Urinary bladder (tissue), 4 donors: ENCODE data around the gene NCAM1. TPM values are rescaled to one million over a fixed set of nuclear protein-coding genes. Genes with fewer than 3 reads are reported as not detected.

ENCODE experiments used
- DNase-seq: peaks from one replicate; pipeline ENCODE4 v3.0.0-alpha.2; 2015; ENCODE audit errors: extremely low spot score
- H3K27ac ChIP-seq: one replicate; pipeline ENCODE4 v1.5.1; 2013; ENCODE audit warnings: low read depth, mild to moderate bottlenecking, moderate library complexity
- H3K36me3 ChIP-seq: one replicate; pipeline ENCODE4 v1.6.1; 2013; ENCODE audit warnings: mild to moderate bottlenecking, moderate library complexity; ENCODE audit not compliant: insufficient read depth
- H3K4me1 ChIP-seq: one replicate; pipeline ENCODE4 v1.6.1; 2013; ENCODE audit warnings: mild to moderate bottlenecking, moderate library complexity; ENCODE audit not compliant: insufficient read depth
- H3K4me3 ChIP-seq: one replicate; pipeline ENCODE4 v1.5.1; 2013; ENCODE audit warnings: low read depth, low read length
- WGBS: extraction: QIAGEN DNeasy Blood & Tissue Kit; methylation state at CpG from one replicate; pipeline ENCODE4 v1.1.7; 2013; 5-methylcytosine and 5-hydroxymethylcytosine counted together
- polyA plus RNA-seq: library from polyadenylated mRNA; stranded (reverse); fragments of 200-250 nt; gene quantifications from one replicate; pipeline ENCODE4 v1.2.3, GENCODE V29; 2013
- total RNA-seq: library from RNA; depleted of rRNA; stranded (reverse); fragments of >200 nt; gene quantifications from one replicate; pipeline ENCODE4 v1.2.3, GENCODE V29; 2014
- donor health status: healthy with polysubstance abuse.
- donor health status: healthy.

NCAM1 gene
- total and polyA plus RNA-seq, 2 donors, result 79.1 to 114 TPM

DNA sequence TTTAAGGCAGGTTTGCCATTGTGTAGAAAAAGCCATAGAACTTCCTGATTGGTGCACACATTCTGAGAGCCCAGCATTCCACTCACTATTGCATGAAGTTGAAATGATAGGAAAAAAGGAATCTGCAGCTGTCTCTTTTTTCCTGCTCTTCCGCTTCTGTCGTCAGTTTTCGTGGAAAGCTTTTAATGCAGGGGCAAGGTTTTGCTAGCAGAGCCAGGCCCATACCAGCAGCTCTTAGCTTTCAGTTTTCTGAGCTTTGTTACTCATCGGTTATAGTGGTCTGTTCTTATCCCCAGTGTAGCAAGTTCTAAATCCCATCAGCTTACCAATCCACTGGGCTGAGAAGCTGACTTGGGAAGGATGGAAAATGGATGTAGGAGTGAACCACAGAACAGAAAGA is 190.3 kb downstream of the NCAM1 start:
- no peaks in the 10 kb centered on the region for H3K4me1 ChIP-seq
- 90% methylated on average over 4 of the region's 4 CpGs for WGBS
- H3K27ac ChIP-seq, result no peak overlapping the region
- H3K4me3 ChIP-seq, result no peak overlapping the region
- no peaks in the 10 kb centered on the region for H3K36me3 ChIP-seq
- DNase-seq, result no peak

DNA sequence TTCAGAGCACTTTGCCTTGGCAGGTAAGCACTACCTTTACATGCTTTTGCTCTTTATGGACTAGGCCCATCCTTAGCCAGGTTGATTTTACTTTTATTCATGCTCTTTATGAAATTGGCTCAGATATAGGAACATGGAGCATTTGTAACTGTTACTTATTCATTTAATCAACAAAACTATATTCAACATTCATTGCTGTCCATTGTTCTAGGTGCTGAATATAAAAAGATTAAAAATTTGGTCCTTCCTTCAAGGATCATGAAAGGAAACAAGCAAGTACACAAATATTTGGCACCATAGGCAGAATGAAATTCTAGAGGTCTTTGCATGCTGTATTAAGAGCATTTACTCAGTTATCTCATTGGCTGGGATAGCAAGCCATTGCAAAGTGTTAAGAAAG is 191.3 kb downstream of the NCAM1 start:
- H3K4me3 ChIP-seq, result no peak overlapping the region
- no peaks in the 10 kb centered on the region for H3K4me1 ChIP-seq
- DNase-seq, result no peak
- H3K27ac ChIP-seq, result no peak overlapping the region
- H3K36me3 ChIP-seq, result no peaks in the 10 kb centered on the region

DNA sequence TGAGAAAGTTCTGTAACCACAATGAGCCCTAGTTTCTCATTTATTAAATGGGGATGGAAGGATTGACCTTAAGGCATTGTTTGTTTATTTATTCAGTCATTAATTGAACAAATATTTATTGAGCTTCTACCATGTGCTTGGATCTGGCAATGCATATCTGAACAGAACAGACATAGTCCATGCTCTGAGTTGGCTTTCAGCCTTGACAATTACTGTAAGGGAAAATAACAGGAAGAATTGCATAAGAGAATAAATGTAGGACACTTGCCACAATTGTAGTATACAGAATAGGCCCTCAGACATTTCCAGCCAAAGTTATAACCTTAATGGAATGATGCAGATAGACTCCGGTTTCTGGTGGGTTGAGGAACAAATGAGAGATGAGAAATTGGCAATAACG is 192.6 kb downstream of the NCAM1 start:
- Histone ChIP-seq H3K4me3 (no peak overlapping the region), H3K36me3 (no peaks in the 10 kb centered on the region), H3K4me1 (no peaks in the 10 kb centered on the region), H3K27ac (no peak overlapping the region)
- no peak for DNase-seq
- 54% methylated on average over 2 of the region's 2 CpGs for WGBS

DNA sequence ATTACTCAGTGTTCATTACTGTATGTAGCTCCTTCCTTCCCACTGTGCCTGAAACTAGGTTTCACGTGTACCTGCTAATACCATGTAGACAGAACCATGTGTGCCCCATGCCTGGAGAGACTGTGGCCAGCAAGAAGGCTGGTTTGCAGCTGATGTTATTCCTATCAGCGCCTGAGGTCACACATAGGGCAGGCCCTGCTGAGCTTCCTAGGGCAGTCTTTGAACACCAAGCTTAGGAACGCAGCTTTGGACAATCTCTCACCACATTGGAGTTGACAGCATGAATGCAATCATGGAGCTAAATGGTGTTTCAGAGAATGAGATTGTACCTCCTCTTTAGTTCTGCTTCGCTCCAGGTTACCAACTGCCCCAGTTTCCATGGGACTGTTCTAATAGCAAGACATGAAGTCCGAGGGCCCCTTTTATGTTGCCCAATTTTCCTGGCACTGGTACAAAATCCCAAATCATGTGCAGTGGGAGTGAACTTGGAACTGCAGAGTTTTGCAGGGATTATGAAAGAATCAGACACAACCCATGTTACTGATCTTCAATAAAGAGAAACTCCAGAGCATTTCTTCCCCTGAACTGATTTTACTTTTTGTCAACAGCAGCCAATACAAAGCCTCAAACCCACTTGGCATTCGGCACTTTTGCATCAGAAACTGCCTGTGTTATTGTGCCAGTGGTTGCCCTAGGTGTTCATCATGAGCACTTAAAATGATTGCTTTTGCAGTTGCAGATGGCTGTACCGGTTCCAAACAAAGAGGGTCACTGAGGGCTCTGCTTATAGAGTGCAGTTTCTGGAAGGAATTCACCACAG is 199.0 kb downstream of the NCAM1 start:
- DNase-seq, result no peak
- no peak overlapping the region for H3K4me3 ChIP-seq
- no peak overlapping the region for H3K27ac ChIP-seq
- H3K4me1 ChIP-seq, result no peaks in the 10 kb centered on the region
- 53% methylated on average over 7 of the region's 7 CpGs for whole genome bisulfite sequencing
- H3K36me3 ChIP-seq, result no peaks in the 10 kb centered on the region

DNA sequence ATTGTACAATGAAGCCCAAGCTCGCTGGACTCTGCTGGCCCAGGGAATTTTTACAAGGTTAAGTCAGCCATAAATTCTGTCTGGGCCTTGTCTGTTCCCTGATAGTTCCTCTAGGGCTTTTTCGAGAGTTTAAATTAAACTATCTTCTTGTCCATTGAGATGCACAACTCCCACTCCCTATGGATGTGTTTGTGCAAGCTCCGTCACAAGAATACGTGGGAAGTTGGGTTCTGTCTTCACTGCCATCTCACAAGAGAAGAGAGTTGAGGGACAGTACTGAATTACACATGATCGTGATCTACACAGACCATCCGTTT is 199.5 kb downstream of the NCAM1 start:
- Histone ChIP-seq H3K36me3 (no peaks in the 10 kb centered on the region), H3K4me3 (no peak overlapping the region), H3K4me1 (no peaks in the 10 kb centered on the region), H3K27ac (no peak overlapping the region)
- WGBS, result 45% methylated on average over 6 of the region's 6 CpGs
- DNase-seq, result no peak

DNA sequence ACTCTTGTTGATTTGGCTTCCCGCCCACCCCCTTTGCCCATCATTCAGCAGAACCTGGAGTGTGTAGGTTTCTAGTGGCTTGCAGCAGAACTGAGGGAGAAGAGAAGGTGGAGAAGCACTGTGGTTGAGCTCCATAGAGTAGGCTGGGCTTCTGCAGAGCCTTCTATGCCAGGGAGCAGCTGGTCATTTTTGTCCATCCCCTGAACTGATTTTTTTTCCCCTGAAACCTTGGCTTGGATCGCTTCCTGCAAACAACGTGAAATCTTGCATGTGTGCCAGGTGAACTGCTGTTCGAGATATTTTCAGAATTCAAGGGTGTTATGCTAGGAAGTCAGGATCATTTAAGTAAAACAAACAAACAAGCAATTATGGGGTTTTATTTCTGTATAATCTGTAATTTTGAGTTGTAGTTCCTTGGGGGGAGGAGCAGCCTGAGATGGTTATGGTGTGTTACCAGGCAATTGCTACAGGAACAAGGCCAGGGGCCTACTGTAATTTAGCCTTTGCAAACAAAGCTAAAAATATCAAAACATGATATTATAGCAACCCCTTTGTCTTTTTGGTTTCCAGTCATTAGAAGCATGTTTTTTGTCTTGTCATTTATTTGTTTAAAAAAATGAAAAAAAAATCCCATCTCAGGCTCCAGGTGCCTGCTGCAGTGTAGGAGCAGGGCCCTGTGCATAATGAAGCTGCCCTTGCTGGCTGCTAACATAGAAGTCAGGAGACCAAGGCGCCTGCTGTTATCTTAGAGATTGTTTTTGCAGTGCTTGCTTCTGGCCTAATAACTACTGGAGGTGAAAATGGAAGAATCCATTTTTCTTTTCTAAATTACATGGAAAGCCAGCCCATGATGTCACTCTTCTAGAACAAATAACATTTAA is 200.7 kb downstream of the NCAM1 start:
- Histone ChIP-seq H3K27ac (no peak overlapping the region), H3K4me1 (no peaks in the 10 kb centered on the region), H3K36me3 (no peaks in the 10 kb centered on the region), H3K4me3 (no peak overlapping the region)
- DNase-seq, result no peak
- WGBS, result 36% methylated on average over 5 of the region's 5 CpGs

DNA sequence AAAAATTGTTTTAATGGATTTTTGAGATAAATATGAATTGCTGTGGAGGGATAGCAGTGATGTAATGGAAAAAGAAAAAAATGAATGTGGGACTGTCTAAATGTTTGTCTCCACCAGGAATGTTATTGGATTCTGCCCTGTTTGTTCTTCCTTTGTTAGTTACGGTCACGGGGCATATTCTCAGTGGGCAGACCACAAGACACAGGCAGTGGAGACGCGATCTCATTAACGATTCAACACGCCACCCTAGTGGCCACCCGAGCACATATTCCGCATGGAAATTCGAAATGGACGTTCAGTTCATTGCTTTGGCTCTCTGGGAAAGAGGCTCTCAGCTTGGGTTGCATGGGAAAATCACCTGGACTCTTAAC is 201.4 kb downstream of the NCAM1 start:
- Histone ChIP-seq H3K4me1 (no peaks in the 10 kb centered on the region), H3K27ac (no peak overlapping the region), H3K4me3 (no peak overlapping the region), H3K36me3 (no peaks in the 10 kb centered on the region)
- DNase-seq, result no peak
- WGBS, result 70% methylated on average over 10 of the region's 10 CpGs

DNA sequence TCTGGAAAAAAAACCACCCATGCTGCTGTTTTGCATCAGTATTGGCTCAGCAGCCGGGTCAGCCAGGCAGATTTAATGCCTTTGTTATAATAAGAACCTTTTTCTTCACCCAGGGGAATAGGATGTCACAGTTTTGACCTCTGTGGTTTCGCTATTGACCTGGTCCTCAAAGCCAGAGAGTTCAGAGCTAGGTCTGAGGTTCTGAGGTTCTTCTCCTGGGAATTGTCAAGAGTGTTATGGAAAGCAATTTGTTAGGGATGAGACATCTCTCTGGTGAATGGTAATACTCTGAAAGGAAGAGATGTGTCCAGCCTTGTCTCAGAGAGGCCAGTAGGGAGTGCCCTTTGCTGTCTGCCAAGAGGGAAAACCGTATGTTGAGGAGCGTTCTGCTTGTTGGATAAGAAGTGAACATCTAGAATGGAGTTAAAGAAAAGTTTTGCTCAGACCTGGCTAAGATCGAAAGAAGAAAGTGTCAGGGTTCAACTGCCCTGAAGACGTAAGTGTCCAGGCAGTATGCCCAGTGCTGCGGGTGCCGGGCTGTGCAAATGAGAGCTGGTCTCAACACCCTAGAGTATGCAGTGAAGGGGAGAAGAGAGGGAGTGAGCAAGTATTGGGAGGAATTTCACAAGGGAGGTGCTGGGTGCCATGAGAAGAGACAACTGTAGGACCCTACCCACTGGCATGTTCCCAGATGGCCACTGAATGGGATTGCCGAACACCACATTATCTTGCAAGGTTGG is 202.2 kb downstream of the NCAM1 start:
- H3K36me3 ChIP-seq, result no peaks in the 10 kb centered on the region
- 69% methylated on average over 9 of the region's 9 CpGs for WGBS
- no peak for DNase-seq
- no peak overlapping the region for H3K27ac ChIP-seq
- H3K4me1 ChIP-seq, result no peaks in the 10 kb centered on the region
- no peak overlapping the region for H3K4me3 ChIP-seq

DNA sequence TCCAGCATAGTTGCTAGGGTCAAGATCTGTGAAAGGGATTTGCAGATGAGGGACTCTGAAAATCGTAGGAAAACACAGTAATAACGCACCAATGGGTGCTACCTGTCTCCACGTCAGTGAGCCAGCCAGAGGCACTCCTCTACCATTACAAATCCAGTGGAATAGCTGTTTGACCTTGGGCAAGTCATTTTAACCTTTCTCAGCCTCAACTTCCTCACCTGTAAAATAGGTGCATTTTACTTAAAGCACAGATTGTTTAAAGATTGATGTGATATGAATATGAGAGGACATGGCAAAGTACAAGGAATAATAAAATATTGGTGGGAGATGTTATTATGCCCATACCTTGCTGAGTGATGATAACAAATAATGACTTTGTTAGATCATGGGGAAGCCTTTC is 205.1 kb downstream of the NCAM1 start:
- WGBS, result 96% methylated on average over 3 of the region's 3 CpGs

DNA sequence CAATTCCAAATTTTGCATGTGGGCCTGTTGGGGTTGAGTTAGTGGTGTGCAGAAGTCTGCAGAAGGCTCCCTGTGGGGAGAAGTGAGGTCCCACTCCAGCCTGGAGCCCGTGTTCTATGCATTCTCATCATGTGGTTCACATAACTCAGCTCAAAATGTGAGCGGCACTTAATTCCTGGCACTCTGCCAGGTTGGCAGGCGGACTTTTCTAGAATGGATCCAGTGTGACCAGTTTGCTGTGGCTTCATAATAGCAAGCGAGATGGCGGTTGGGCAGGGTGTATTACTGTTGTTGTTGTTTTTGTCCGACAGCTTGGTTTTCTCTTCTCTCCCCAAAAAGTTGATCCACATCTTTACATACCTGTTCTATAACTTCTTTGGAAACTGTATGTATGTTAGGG is 206.4 kb downstream of the NCAM1 start:
- Histone ChIP-seq H3K4me1 (no peaks in the 10 kb centered on the region), H3K4me3 (no peak overlapping the region), H3K27ac (no peak overlapping the region), H3K36me3 (no peaks in the 10 kb centered on the region)
- no peak for DNase-seq
- 74% methylated on average over 6 of the region's 6 CpGs for WGBS

More for the DNA sequence above, 205.1 kb downstream of the NCAM1 start:
- H3K36me3 ChIP-seq, result no peaks in the 10 kb centered on the region
- no peak overlapping the region for H3K4me3 ChIP-seq
- H3K27ac ChIP-seq, result no peak overlapping the region
- no peak for DNase-seq
- no peaks in the 10 kb centered on the region for H3K4me1 ChIP-seq

DNA sequence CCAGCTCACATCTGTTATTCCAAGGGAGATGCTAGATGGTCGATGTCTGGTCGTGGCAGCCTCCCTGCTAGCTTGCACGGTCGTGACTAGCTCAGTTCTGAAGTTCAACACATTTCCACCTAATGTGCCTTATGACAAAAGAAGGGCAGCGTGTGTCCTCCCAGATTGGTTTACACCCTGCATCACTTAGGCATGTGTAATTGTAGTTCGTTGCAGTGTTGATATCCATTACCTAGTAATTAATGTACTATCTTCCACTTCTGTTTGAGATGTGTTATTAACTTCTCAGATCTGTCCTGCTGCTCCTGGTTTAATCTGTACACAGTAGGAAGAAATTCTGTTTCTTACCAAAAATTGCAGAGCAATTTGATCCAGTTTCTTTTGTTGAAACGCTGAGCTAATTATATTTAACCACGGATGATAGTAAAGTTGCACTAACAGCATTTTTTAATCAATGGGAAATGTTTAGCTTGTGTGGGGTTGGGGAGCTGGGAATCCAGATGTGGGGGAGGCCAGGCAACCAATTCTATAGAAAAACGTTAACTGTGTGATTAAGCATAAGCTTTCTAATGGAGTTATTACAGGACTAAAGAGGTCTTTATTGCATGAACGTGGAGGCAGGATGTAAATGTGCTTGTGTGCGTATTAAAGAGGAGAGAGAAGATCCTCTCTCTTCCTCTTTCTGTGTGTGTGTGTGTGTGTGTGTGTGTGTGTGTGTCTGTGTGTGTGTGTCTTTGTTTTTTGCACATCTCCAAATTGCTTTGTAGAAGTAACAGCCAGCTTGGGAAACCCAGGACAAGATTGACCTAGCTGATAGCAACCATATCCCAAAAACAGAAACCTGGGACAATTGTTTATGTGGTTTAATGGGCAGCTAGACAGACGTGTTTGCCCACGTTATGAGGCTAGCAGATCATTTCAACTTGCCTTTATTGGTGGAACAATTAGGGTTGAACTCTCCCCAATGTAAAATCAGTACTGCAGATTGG is 207.4 kb downstream of the NCAM1 start:
- Histone ChIP-seq H3K27ac (no peak overlapping the region), H3K36me3 (no peaks in the 10 kb centered on the region), H3K4me1 (peaks cover under 1% of the 10 kb centered on the region), H3K4me3 (no peak overlapping the region)
- DNase-seq, result no peak
- WGBS, result 60% methylated on average over 13 of the region's 13 CpGs

DNA sequence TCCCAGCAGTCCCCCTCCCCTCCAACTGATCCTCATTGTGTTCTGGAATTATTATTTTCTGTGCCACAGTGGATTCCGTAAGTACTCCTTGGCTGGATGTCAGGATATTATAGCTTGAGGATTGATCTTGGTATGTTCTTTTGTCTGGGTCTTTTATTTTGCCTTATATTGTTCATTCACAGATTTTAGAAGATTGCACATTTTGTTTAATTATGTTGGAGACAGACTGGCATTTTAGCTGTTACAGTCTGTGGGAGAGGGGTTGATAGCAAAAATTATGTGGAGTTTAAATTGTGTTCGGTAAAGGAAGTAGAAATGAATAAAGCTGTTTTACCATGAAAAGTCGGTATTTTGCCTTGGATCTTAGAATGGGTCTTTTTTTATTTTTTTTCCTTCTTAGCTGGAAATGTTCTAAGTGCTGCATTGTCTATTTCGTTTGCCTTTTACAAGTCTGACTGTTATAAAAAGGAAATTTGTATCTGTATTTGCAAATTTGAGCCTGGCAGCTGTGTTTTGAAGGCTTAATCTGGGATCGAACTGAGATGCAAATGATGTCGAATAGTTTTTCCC is 211.2 kb downstream of the NCAM1 start:
- no peak overlapping the region for H3K4me3 ChIP-seq
- no peak overlapping the region for H3K27ac ChIP-seq
- DNase-seq, result no peak
- H3K4me1 ChIP-seq, result peaks cover 2% of the 10 kb centered on the region
- H3K36me3 ChIP-seq, result no peaks in the 10 kb centered on the region
- 79% methylated on average over 6 of the region's 6 CpGs for WGBS

DNA sequence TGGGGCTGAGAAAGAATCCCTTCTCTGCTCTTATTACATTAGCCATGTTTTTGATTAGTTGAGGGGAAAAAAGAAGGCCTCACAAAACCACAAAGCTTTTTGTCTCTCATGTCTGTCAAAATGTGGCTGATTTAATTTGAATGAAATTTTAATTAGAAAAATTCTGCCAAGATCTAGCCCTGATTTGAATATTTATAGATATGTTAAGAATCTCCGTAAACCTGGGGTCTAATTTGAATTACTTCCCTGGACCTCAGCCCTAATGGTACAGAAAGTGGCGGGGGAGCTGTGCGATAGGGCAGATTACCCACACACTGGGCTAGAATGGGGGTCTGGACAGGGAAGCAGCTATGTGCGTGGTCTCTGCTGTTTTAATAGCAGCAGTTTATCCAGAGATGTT is 211.9 kb downstream of the NCAM1 start:
- Histone ChIP-seq H3K4me3 (no peak overlapping the region), H3K27ac (no peak overlapping the region), H3K36me3 (no peaks in the 10 kb centered on the region), H3K4me1 (peaks cover 2% of the 10 kb centered on the region)
- WGBS, result 95% methylated on average over 4 of the region's 4 CpGs
- DNase-seq, result no peak
